ENCODE measurements around the gene GATD1.

DNA sequence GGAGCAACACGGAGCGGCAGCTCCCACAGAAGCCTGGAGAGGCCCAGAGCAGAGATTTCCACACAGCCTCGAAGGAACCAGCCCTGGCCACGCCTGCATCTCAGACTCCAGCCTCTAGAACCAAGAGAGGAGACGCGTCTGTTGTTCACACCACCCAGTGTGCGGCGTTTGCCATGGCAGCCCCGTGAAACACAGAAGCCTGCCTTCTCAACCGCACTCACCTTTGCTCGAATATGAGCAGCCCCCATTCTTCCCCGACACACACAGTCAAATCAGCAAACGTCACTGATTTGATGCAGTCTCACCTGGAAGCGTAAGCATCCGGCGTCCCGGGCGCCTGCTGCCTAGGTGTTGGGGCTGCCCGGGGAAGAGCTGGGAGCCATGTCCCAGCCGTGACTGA is 44.2 kb downstream of the GATD1 start:
- TF ChIP-seq, protein P1, sequence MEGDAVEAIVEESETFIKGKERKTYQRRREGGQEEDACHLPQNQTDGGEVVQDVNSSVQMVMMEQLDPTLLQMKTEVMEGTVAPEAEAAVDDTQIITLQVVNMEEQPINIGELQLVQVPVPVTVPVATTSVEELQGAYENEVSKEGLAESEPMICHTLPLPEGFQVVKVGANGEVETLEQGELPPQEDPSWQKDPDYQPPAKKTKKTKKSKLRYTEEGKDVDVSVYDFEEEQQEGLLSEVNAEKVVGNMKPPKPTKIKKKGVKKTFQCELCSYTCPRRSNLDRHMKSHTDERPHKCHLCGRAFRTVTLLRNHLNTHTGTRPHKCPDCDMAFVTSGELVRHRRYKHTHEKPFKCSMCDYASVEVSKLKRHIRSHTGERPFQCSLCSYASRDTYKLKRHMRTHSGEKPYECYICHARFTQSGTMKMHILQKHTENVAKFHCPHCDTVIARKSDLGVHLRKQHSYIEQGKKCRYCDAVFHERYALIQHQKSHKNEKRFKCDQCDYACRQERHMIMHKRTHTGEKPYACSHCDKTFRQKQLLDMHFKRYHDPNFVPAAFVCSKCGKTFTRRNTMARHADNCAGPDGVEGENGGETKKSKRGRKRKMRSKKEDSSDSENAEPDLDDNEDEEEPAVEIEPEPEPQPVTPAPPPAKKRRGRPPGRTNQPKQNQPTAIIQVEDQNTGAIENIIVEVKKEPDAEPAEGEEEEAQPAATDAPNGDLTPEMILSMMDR (IDR thresholded peaks at IDR 0.05) = no peak
- no peak for TF ChIP-seq POLR2A (IDR thresholded peaks at IDR 0.05)

All from body of pancreas (tissue), 4 donors.